GM18519 (cell line): Measurements from ENCODE around the gene AHI1.
A peak's percentile ranks its signal among the peaks of the same experiment; 100 is the strongest.

ENCODE experiments used
- ATAC-seq: cut with Tn5 transposase; IDR thresholded peaks from one replicate; pipeline ENCODE4 v1.9.1; 2021; ENCODE audit warnings: mild to moderate bottlenecking, moderate library complexity; ENCODE audit not compliant: unreplicated experiment, low FRiP score

The AHI1 gene

GRCh38 chr6:135464634-135465033, 32.9 kb downstream of the AHI1 start:
- ATAC-seq = no peak

- no peak for ATAC-seq
These were observed 36.3 kb downstream of the AHI1 start for GRCh38 chr6:135461208-135461607.

- ATAC-seq = no peak
These were observed 39.5 kb downstream of the AHI1 start for GRCh38 chr6:135458051-135458450.

- ATAC-seq = no peak
These were observed 45.8 kb downstream of the AHI1 start for GRCh38 chr6:135451617-135452190.

GRCh38 chr6:135449246-135449645, 48.3 kb downstream of the AHI1 start:
- peak; percentile 71 for ATAC-seq

- ATAC-seq = peak; percentile 70
These were observed 57.3 kb downstream of the AHI1 start for GRCh38 chr6:135440087-135440792.

- no peak for ATAC-seq
These were observed 58.0 kb downstream of the AHI1 start for GRCh38 chr6:135439549-135439948.

GRCh38 chr6:135438907-135439535, 58.5 kb downstream of the AHI1 start:
- ATAC-seq = no peak

- no peak for ATAC-seq
These were observed 62.5 kb downstream of the AHI1 start for GRCh38 chr6:135434991-135435390.

- peak; percentile 48 for ATAC-seq
These were observed 63.4 kb downstream of the AHI1 start for GRCh38 chr6:135434095-135434494.

- no peak for ATAC-seq
These were observed 69.5 kb downstream of the AHI1 start for GRCh38 chr6:135428078-135428477.

GRCh38 chr6:135426833-135427232, 70.7 kb downstream of the AHI1 start:
- ATAC-seq = no peak

- ATAC-seq = no peak
These were observed 73.2 kb downstream of the AHI1 start for GRCh38 chr6:135424385-135424784.

GRCh38 chr6:135423649-135424128, 73.9 kb downstream of the AHI1 start:
- peak; percentile 69 for ATAC-seq

- no peak for ATAC-seq
These were observed 78.4 kb downstream of the AHI1 start for GRCh38 chr6:135419162-135419561.

GRCh38 chr6:135418040-135418760, 79.3 kb downstream of the AHI1 start:
- ATAC-seq = no peak

GRCh38 chr6:135412761-135413160, 84.8 kb downstream of the AHI1 start:
- ATAC-seq = no peak

GRCh38 chr6:135411849-135412248, 85.7 kb downstream of the AHI1 start:
- ATAC-seq = no peak

GRCh38 chr6:135411339-135411738, 86.2 kb downstream of the AHI1 start:
- ATAC-seq = no peak

- no peak for ATAC-seq
These were observed 86.7 kb downstream of the AHI1 start for GRCh38 chr6:135410856-135411255.

- no peak for ATAC-seq
These were observed 94.0 kb downstream of the AHI1 start for GRCh38 chr6:135403584-135403983.
